GM18507 (cell line): ENCODE results near the gene MCF2L2.
"Not testable (repeated sequence)": the region's sequence is repeated elsewhere in the genome, so short reads cannot be mapped to it uniquely, and the experiment has no call there.

Source experiments
- DNase-seq: peaks from one replicate; pipeline ENCODE4 v3.0.0; 2011; ENCODE audit warnings: low read depth; ENCODE audit not compliant: insufficient read length; ENCODE audit errors: extremely low spot score
- FAIRE-seq: peaks from 2 replicates; lab custom pipeline; 2011; peaks lifted over from hg19 to GRCh38; lab: Jason Lieb, UNC

Gene MCF2L2

GRCh38 chr3:183375337-183375736 lies 53.1 kb downstream of the MCF2L2 start:
- FAIRE-seq = no peak
- DNase-seq = no peak

GRCh38 chr3:183372911-183373310 lies 55.5 kb downstream of the MCF2L2 start:
- FAIRE-seq (no peak), DNase-seq (no peak)

DNA sequence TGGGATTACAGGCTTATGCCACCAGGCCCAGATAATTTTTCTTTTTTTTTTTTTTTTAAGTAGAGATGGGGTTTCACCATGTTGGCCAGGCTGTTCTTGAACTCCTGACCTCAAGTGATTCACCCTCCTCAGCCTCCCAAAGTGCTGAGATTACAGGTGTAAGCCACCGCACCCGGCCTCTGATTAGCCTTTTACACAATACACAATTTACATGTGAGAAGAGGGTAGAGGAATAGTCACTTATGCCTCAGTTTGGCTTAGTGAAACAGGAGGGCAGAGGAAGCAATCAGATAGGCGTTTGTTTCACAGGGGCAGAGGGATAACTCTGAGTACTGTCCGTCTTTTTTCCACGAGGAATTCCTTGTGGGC lies 56.8 kb downstream of the MCF2L2 start:
- not testable (repeated sequence) for FAIRE-seq, DNase-seq

DNA sequence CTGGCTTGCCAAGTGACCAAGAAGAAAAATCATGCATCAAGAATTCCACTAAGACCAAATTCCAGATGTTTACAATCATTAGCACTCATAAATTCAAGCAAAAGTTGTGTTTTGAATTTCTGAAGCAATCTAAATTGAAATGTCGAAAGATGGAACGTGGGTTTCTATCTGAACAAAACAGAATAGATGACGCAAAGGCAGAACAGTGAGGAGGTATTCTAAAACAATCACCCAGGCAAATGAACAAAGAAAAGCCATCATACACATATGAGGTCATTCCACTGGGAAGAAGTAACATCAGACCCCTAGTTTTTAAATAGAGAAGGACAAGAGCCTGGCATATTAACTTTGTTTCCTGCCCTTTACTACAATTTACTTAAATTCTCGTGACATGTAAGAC lies 58.0 kb downstream of the MCF2L2 start:
- no peak for DNase-seq
- FAIRE-seq = no peak

DNA sequence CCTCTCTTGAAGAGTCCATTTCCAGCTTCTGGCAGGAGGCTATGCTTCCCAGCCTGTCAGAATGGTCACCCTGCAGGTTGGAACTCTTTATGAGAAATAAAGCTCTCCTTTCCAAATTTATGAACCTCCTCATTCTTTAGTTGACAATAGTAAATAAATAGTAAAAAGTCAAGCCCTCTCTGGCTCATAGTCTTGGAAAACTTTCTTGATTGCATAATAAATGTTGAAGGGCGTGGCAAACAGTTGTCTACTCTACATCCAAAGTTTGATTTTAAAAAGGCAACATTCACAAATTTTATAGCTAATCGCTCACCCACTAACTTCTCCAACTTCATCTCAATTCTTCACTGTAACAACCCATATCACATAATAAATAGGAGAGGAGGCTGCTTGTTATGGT lies 58.8 kb downstream of the MCF2L2 start:
- no peak for FAIRE-seq
- no peak for DNase-seq

DNA sequence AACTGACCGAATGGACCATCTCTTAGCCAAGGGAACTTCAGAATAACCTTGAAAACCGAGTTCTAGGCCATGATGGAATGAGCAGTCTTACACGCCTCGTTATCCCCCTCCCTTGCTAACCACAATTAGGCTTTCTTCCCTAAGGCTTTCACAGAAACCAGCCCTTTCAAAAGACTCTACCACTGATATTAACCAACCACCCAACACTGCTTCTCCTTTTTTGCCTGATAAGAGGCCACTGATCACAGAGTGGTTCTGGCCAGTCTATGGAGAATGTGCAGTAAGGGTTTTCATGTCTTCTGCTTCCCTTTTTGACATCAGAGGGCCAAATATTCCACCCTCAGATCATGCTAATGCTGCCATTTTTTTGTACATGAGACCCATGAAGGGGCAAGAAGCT lies 59.3 kb downstream of the MCF2L2 start:
- FAIRE-seq (no peak), DNase-seq (no peak)

GRCh38 chr3:183360971-183361624 lies 67.3 kb downstream of the MCF2L2 start:
- no peak for FAIRE-seq
- DNase-seq = no peak

- FAIRE-seq = no peak
- no peak for DNase-seq
Observed at GRCh38 chr3:183359036-183359435, 69.4 kb downstream of the MCF2L2 start.

DNA sequence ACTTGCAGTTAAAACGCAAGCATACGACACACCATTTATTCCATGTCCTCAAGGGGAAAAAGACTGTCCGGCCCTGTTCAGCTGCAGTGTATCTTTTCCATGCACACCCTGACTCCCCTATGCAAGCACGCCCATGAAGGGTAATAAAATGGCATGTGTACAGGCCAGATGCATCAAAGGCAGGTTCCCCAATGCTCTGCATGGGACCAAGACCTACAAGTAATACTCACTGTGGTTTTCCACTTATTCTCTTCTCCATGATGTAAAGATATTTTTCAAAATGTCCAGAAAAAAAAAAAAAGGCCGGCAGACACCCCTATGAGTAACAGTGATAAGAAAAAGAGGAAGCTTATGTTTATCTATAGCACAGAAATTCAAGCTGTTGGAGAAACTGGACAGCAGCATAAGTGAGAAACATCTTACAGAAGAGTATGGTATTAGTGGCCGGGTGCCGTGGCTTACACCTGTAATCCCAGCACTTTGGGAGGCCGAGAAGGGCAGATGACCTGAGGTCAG lies 70.8 kb downstream of the MCF2L2 start:
- DNase-seq (no peak), FAIRE-seq (no peak)

- FAIRE-seq (no peak), DNase-seq (no peak)
Observed at GRCh38 chr3:183356920-183357319, 71.5 kb downstream of the MCF2L2 start.

GRCh38 chr3:183354874-183355273 lies 73.5 kb downstream of the MCF2L2 start:
- FAIRE-seq (no peak), DNase-seq (no peak)

DNA sequence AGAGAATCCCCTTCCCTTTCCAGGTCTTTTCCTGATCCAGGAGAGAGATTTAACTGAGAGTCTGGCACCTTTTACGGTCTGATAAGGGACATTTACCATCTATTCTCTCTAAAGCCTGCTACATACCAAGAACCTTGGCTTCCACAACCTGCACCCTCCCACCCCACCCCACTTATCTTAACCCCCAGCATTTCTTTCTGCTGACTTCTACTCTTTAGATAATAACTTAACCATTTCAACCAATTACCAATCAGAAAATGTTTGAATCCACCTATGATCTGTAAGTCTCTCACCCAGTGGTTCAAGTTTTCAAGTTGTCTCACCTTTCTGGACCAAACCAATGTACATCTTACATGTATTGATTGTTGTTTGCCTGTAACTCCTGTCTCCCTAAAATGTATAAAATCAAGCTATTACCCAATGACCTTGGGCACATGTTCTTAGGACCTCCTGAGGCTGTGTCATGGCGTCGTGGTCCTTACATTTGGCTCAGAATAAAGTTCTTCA lies 74.0 kb downstream of the MCF2L2 start:
- DNase-seq (no peak), FAIRE-seq (no peak)

- FAIRE-seq (no peak), DNase-seq (no peak)
Observed at GRCh38 chr3:183353421-183353820, 75.0 kb downstream of the MCF2L2 start.

DNA sequence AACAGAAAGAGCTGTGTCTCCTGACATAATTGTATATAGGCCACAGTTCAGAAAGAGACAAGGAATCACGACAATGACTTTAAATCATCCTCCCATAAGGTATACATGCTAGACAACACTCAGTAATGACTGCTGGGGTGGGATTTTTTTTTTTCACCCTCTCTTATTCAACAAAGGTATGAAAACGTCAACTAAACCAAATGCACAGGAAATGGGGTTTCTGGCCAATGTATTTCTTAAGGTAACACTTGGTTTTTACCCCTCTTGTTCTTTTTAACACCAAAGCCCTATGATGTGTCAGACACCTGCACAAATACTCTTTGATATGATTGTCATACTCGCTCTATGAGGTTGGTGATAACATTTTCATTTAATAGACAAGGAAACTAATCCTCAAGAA lies 78.3 kb downstream of the MCF2L2 start:
- no peak for DNase-seq
- FAIRE-seq = no peak

- FAIRE-seq (no peak), DNase-seq (no peak)
Observed at GRCh38 chr3:183349421-183350157, 78.8 kb downstream of the MCF2L2 start.

DNA sequence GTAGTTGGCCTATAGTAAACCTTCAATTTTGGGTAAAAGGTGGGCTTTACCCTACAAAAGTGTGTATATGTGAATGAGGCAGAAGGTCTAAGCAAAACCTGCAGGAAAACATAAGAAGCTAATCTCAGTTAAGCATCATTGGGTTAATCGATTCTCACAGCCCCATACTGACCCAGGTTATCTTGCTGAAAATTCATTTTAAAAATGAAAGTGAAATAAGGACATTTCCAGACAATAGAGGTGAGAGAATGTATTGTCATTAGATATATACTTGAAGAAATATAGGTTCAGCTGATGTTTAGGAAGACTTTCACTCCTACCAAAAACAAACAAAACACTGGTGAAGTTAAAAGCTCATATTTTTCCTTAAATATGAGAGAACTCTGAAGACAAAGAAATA lies 85.6 kb downstream of the MCF2L2 start:
- no peak for FAIRE-seq

GRCh38 chr3:183341545-183342288 lies 86.7 kb downstream of the MCF2L2 start:
- FAIRE-seq = no peak
- DNase-seq = no peak

More for the DNA sequence above, 85.6 kb downstream of the MCF2L2 start:
- DNase-seq = no peak

DNA sequence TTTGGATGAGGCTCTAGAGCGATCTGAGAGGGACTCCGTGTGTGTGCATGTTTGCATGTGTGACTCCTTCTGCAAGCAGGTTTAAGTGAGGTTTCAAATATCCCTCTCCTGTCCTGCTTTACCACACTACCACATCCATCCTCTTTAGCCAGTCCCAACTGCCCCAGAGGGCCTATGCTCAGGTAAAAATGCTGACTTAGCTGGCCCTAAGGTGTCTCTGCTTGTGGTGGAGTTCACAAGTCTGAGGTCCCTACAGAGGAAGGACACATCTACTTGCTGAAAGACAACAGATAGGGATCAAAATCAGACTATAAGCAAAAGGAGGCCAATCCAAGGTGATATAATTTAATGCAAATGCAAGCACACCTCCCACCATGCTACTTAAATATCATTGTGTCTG lies 88.2 kb downstream of the MCF2L2 start:
- DNase-seq (no peak), FAIRE-seq (no peak)

DNA sequence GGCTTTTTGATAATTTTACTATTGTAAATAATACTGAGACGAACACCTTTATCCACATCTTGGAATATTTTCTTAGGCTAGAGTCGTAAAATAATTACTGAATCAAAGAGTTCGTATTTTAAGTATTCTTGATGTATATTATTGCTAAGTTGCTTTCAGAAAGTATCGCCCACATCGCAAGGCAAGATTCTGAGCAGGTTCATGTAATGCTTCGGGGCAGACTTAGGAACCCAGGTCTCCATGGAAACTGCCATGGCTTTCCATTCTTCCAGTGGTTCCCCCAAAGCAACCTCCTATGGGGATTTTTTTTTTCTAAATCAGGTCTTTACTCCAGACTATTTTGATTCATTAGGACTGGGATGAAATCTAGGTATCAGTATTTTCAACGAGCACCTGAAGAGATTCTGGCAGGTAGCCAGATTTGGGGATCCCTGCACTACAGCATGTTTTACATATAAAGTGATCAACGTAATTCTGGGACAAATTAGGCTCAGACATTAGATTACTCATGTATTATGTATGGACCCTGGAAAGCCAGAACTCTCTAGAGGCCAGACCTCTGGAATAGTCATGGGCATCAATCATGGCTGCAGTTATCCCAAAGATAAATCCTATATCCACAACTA lies 88.8 kb downstream of the MCF2L2 start:
- no peak for FAIRE-seq
- no peak for DNase-seq

- no peak for FAIRE-seq
- no peak for DNase-seq
Observed at GRCh38 chr3:183338520-183338919, 89.9 kb downstream of the MCF2L2 start.
